H9 (cell line): ENCODE measurements around the gene CROCC2. TPM values are rescaled to one million over a fixed set of nuclear protein-coding genes. Genes with fewer than 3 reads are reported as not detected.

Experiments used
- DNase-seq: peaks from one replicate; pipeline ENCODE4 v3.0.0-alpha.2; 2017
- H2AFZ ChIP-seq: one replicate; pipeline ENCODE4 v1.6.1; 2013; ENCODE audit warnings: mild to moderate bottlenecking, low read length, control low read depth, moderate library complexity
- H2AK5ac ChIP-seq: 2 replicates; pipeline ENCODE4 v1.6.1; 2013; ENCODE audit warnings: low read length, control low read depth, mixed read lengths; ENCODE audit not compliant: insufficient read length
- H2BK120ac ChIP-seq: one replicate; pipeline ENCODE4 v1.6.1; 2013; ENCODE audit warnings: low read depth, mild to moderate bottlenecking, low read length, control low read depth, inconsistent platforms; ENCODE audit not compliant: poor library complexity, severe bottlenecking
- H2BK12ac ChIP-seq: 2 replicates; pipeline ENCODE4 v1.6.1; 2013; ENCODE audit warnings: low read length, control low read depth, mixed read lengths, low read depth; ENCODE audit not compliant: insufficient read length
- H2BK15ac ChIP-seq: 2 replicates; pipeline ENCODE4 v1.6.1; 2013; ENCODE audit warnings: low read depth, low read length, control low read depth
- H2BK20ac ChIP-seq: one replicate; pipeline ENCODE4 v1.6.1; 2013; ENCODE audit warnings: low read depth, mild to moderate bottlenecking, low read length, control low read depth, inconsistent platforms; ENCODE audit not compliant: poor library complexity, severe bottlenecking
- H2BK5ac ChIP-seq: 2 replicates; pipeline ENCODE4 v1.6.1; 2013; ENCODE audit warnings: low read length, control low read depth, mixed read lengths; ENCODE audit not compliant: insufficient read length
- H3K14ac ChIP-seq: 2 replicates; pipeline ENCODE4 v1.6.1; 2013; ENCODE audit warnings: low read length, control low read depth; ENCODE audit not compliant: insufficient read depth
- H3K18ac ChIP-seq: 2 replicates; pipeline ENCODE4 v1.6.1; 2013; ENCODE audit warnings: low read depth, mild to moderate bottlenecking, mixed read lengths, low read length, control low read depth; ENCODE audit not compliant: insufficient read length
- H3K23ac ChIP-seq: 2 replicates; pipeline ENCODE4 v1.6.1; 2013; ENCODE audit warnings: low read length, control low read depth, mixed read lengths, low read depth; ENCODE audit not compliant: insufficient read length
- H3K23me2 ChIP-seq: 2 replicates; pipeline ENCODE4 v1.6.1; 2013; ENCODE audit warnings: low read depth, mild to moderate bottlenecking, mixed read lengths, low read length, control low read depth; ENCODE audit not compliant: insufficient read length, poor library complexity, severe bottlenecking
- H3K27ac ChIP-seq: 2 replicates; pipeline ENCODE4 v1.5.1; 2013; ENCODE audit warnings: low read length, control low read depth, mixed read lengths, low read depth; ENCODE audit not compliant: insufficient read length
- H3K27me3 ChIP-seq: 2 replicates; pipeline ENCODE4 v1.6.1; 2013; ENCODE audit warnings: low read length, control low read depth, inconsistent platforms; ENCODE audit not compliant: insufficient read depth
- H3K4ac ChIP-seq: 2 replicates; pipeline ENCODE4 v1.6.1; 2013; ENCODE audit warnings: low read depth, mild to moderate bottlenecking, control low read depth, inconsistent platforms, low read length, moderate library complexity
- H3K4me1 ChIP-seq: 2 replicates; pipeline ENCODE4 v1.6.1; 2013; ENCODE audit warnings: low read length, control low read depth, inconsistent platforms; ENCODE audit not compliant: insufficient read depth
- H3K4me2 ChIP-seq: 2 replicates; pipeline ENCODE4 v1.6.1; 2013; ENCODE audit warnings: low read length, control low read depth, mixed read lengths; ENCODE audit not compliant: insufficient read length, insufficient read depth
- H3K56ac ChIP-seq: 2 replicates; pipeline ENCODE4 v1.6.1; 2013; ENCODE audit warnings: low read depth, mild to moderate bottlenecking, mixed read lengths, low read length, control low read depth; ENCODE audit not compliant: insufficient read length
- H3K79me1 ChIP-seq: 2 replicates; pipeline ENCODE4 v1.6.1; 2013; ENCODE audit warnings: low read depth, mild to moderate bottlenecking, moderate library complexity, low read length, control low read depth, inconsistent platforms; ENCODE audit not compliant: insufficient read depth, poor library complexity, severe bottlenecking
- H3K79me2 ChIP-seq: 2 replicates; pipeline ENCODE4 v1.6.1; 2013; ENCODE audit warnings: low read length, control low read depth, inconsistent platforms; ENCODE audit not compliant: insufficient read depth
- H3K9ac ChIP-seq: 2 replicates; pipeline ENCODE4 v1.6.1; 2013; ENCODE audit warnings: low read length, control low read depth, mixed read lengths; ENCODE audit not compliant: insufficient read length; ENCODE audit errors: extremely low read depth
- H3K9me3 ChIP-seq: one replicate; pipeline ENCODE4 v1.6.1; 2013; ENCODE audit warnings: low read depth, low read length, inconsistent platforms; ENCODE audit not compliant: control insufficient read depth
- H3T11ph ChIP-seq: one replicate; pipeline ENCODE4 v1.6.1; 2013; ENCODE audit warnings: mild to moderate bottlenecking, low read length, control low read depth, inconsistent platforms
- H4K20me1 ChIP-seq: one replicate; pipeline ENCODE4 v1.6.1; 2013; ENCODE audit not compliant: control insufficient read depth, insufficient read length, insufficient read depth
- H4K5ac ChIP-seq: 2 replicates; pipeline ENCODE4 v1.6.1; 2013; ENCODE audit warnings: low read depth, mild to moderate bottlenecking, mixed read lengths, low read length, control low read depth; ENCODE audit not compliant: insufficient read length
- H4K8ac ChIP-seq: replicated peaks from 2 replicates; pipeline ENCODE4 v1.6.1; 2013; ENCODE audit warnings: low read length, control low read depth, mixed read lengths, low read depth; ENCODE audit not compliant: insufficient read length
- H4K91ac ChIP-seq: 2 replicates; pipeline ENCODE4 v1.6.1; 2013; ENCODE audit warnings: low read depth, mild to moderate bottlenecking, moderate library complexity, mixed read lengths, low read length, control low read depth; ENCODE audit not compliant: insufficient read length
- H3K27ac Mint-ChIP-seq, 3 experiments: 2 replicates in 2 of 3; 3 replicates in 1 of 3; pipeline ENCODE4 v1.8.0; 2020 to 2021; ENCODE audit warnings: mixed read lengths in 3 of 3, mild to moderate bottlenecking in 1 of 3, moderate library complexity in 1 of 3
- H3K27me3 Mint-ChIP-seq: 2 replicates; pipeline ENCODE4 v1.8.0; 2021; ENCODE audit warnings: low read depth, mild to moderate bottlenecking, moderate library complexity, mixed read lengths
- H3K36me3 Mint-ChIP-seq, 3 experiments: 2 replicates in 2 of 3; 3 replicates in 1 of 3; pipeline ENCODE4 v1.8.0; 2020 to 2021; ENCODE audit warnings: low read depth in 3 of 3, mixed read lengths in 3 of 3; ENCODE audit not compliant: insufficient read depth in 1 of 3
- H3K4me1 Mint-ChIP-seq, 2 experiments: 2 replicates each; pipeline ENCODE4 v1.8.0; 2020; ENCODE audit warnings: mixed read lengths in 2 of 2
- H3K4me3 Mint-ChIP-seq, 2 experiments: 2 replicates in 1 of 2; 3 replicates in 1 of 2; pipeline ENCODE4 v1.8.0; 2020 to 2021; ENCODE audit warnings: mild to moderate bottlenecking in 2 of 2, mixed read lengths in 2 of 2, moderate library complexity in 1 of 2
- H3K9me3 Mint-ChIP-seq, 2 experiments: 2 replicates in 1 of 2; 3 replicates in 1 of 2; pipeline ENCODE4 v1.8.0; 2020; ENCODE audit warnings: mild to moderate bottlenecking in 2 of 2, mixed read lengths in 2 of 2, moderate library complexity in 1 of 2
- CTCF ChIP-seq: fragments of 200-600 bp; sonication (generic); conservative IDR thresholded peaks from 3 replicates; pipeline ENCODE4 v1.8.0; 2021; ENCODE audit warnings: antibody characterized with exemption, mild to moderate bottlenecking
- whole genome bisulfite sequencing: extraction: QIAGEN DNeasy Blood & Tissue Kit; methylation state at CpG from one replicate; pipeline ENCODE4 v1.1.7; 2013; ENCODE audit warnings: missing lambda C conversion rate, low lambda C conversion rate, mixed read lengths; ENCODE audit not compliant: insufficient read length; ENCODE audit errors: extremely low coverage; 5-methylcytosine and 5-hydroxymethylcytosine counted together
- total RNA-seq: library from RNA; stranded (reverse); gene quantifications from 2 replicates; pipeline ENCODE4 v1.2.1, GENCODE V29; 2021

CROCC2 gene
- total RNA-seq, 1 experiment from 2014 or later = not detected

- no peak overlapping the region for H2AFZ ChIP-seq
- H3K9me3 Mint-ChIP-seq = no peaks in the 10 kb centered on the region
- H3K79me2 ChIP-seq = no peaks in the 10 kb centered on the region
- peaks cover 2 to 12% of the 10 kb centered on the region in 2 experiments for H3K4me1 Mint-ChIP-seq
- H3K36me3 Mint-ChIP-seq = no peaks in the 10 kb centered on the region
- no peak overlapping the region for H3K4me3 Mint-ChIP-seq
- H2BK15ac ChIP-seq = no peak overlapping the region
- no peak for TF ChIP-seq CTCF
- no peak overlapping the region for H3K9ac ChIP-seq
- H2BK120ac ChIP-seq = no peak overlapping the region
- no peak overlapping the region for H3K56ac ChIP-seq
- H3K27me3 ChIP-seq = no peaks in the 10 kb centered on the region
- no peak overlapping the region for H2BK12ac ChIP-seq
- no peaks in the 10 kb centered on the region for H3K79me1 ChIP-seq
- H3K4me1 ChIP-seq = no peaks in the 10 kb centered on the region
- H3K9me3 ChIP-seq = no peaks in the 10 kb centered on the region
- no peak for DNase-seq
- no peak overlapping the region for H2BK20ac ChIP-seq
- H3K23me2 ChIP-seq = no peaks in the 10 kb centered on the region
- no peak overlapping the region for H4K91ac ChIP-seq
- H3K23ac ChIP-seq = no peak overlapping the region
- no peaks in the 10 kb centered on the region for H4K20me1 ChIP-seq
- H4K5ac ChIP-seq = no peak overlapping the region
- no peak overlapping the region; the same call in 1 of the 2 replicates for H3K14ac ChIP-seq
- H3K18ac ChIP-seq = no peak overlapping the region
- H3K4me2 ChIP-seq = no peak overlapping the region
- no peak overlapping the region for H3K4ac ChIP-seq
- no peaks in the 10 kb centered on the region for H3K27me3 Mint-ChIP-seq
- H3T11ph ChIP-seq = no peak overlapping the region
- no peak overlapping the region for H3K27ac ChIP-seq
- WGBS = no CpG with 5 or more reads among the region's 12 CpGs
- H3K27ac Mint-ChIP-seq = no peak overlapping the region
- H4K8ac ChIP-seq = no peak overlapping the region
- no peak overlapping the region for H2BK5ac ChIP-seq
- H2AK5ac ChIP-seq = no peak overlapping the region
These were observed 13.2 kb upstream of the CROCC2 start for GRCh38 chr2:240892925-240893324.
